Measurements from ENCODE around the gene GRAP2. TPM values are rescaled to one million over a fixed set of nuclear protein-coding genes. Genes with fewer than 3 reads are reported as not detected.

The GRAP2 gene
- total RNA-seq, 1 donor from 2014 or later = 38.4 TPM

Other genes starting within 250 kb of the GRAP2 start
- 0.09 and 0.56 TPM in 2 replicates for gene ENTHD1, start 7.3 kb upstream of the GRAP2 start, total RNA-seq
- gene TMA7B, start 59.3 kb downstream of the GRAP2 start, total RNA-seq = 0.90 and 0.96 TPM in 2 replicates
- 0.17 and 0.23 TPM in 2 replicates for gene FAM83F, start 93.9 kb downstream of the GRAP2 start, total RNA-seq